ENCODE results near the gene SLC44A5.
"Not testable (repeated sequence)": the region's sequence is repeated elsewhere in the genome, so short reads cannot be mapped to it uniquely, and the experiment has no call there.

The SLC44A5 gene

DNA sequence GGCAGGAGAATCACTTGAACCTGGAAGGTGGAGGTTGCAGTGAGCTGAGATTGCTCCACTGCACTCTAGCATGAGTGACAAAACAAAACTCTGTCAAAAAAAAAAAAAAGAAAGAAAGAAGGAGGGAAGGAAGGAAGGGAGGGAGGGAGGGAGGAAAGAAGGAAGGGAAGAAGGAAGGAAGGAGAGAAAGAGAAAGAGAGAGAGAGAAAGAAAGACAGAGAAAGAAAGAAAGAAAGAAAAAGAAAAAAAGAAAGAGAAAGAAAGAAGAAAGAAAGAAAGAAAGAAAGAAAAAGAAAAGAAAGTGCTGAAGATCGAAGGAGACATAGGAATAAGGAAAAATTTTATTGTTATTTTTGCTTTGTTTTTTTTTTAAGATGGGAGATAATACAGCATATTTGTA lies 166.7 kb downstream of the SLC44A5 start:
- DNase-seq: no peak

GRCh38 chr1:75440274-75440673 lies 170.6 kb downstream of the SLC44A5 start:
- no peak for DNase-seq

- DNase-seq: no peak
Measured at GRCh38 chr1:75438355-75438754, 172.6 kb downstream of the SLC44A5 start.

DNA sequence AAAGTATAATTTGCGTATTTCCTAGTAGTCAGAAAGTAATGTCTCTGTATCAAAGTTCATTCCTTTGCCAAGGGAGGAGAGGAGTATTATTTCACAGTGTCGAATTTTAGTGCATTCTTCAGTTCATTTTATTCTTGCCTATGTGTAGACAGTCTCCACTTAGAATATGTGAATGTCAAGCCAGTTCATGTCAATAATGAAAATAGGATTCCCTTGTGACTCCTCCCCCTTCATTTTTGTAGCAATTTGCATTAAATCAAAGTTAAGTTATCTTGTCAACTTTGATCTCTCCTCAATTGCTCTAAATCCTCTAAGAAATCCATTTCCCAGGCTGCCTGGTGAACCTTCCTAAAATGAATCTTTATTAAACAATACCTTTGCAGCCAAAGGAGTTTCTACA lies 179.1 kb downstream of the SLC44A5 start:
- DNase-seq: no peak

DNA sequence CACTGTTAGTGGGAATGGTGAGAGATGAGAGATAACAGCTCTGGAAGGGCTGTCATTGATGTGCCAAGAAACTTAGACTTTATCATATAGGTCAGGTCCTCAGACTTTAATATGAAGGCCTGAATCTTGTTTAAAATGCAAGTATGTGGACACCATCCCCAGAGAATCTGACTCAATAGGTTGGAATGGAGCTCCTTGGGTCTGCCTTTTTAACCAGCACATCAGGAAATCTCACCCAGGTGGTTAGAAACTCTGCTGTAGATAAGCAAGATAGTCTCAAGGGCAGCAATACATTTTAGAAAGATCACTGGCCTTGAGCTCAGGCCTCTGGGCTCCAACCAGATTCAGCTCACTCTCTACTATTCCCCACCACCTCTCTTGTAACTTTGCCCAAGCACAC lies 180.4 kb downstream of the SLC44A5 start:
- no peak for DNase-seq

GRCh38 chr1:75426688-75427087 lies 184.2 kb downstream of the SLC44A5 start:
- DNase-seq: no peak

DNA sequence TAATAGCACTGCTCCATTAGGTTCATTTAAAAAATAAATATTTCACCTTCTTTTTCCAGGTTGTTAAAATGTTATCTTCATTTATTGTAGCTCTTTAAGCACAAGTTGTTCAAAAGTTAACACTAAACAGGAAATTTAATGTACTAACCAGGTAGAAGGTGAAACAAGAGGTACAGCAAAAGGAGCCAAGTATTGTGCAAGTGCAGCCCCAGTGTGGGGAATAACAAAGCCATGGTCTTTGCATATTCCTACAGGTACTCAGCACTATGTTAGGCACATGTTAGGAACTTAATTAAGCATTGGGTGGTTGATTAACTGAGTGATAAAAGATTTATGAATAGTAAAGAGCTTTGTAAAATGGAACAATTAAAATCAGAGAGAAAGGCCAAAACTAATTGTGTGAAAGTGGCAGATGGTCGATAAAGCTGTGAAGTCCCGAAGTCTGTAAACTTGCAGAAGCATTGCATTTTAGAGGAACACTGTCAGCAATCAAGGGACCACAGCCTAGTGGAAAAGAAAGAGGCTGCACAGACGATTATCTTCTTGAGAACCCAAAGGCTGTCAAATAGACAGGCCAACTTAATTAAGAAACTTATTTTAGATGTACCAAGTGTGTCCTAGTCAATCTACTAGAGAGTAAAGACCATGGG lies 185.8 kb downstream of the SLC44A5 start:
- no peak for DNase-seq

GRCh38 chr1:75423616-75424015 lies 187.3 kb downstream of the SLC44A5 start:
- DNase-seq: no peak

DNA sequence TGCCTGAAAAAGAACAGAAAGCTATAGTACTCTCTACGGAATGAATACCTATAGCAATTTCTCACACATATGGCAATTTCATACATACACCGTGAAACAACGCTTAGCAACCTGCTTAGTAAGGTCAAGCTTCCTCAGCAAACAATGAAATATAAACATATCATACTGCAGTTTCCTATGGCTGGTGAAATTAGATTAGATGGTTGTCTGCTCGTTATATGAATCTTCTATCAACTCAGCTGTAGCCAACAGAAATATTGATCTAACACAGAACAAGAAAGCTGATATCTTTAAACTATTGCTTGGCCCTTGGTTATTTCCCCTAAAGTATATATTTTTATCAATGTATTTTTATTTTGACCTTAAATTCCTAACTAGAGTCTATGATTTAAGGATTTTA lies 187.8 kb downstream of the SLC44A5 start:
- no peak for DNase-seq

- no peak for DNase-seq
Measured at GRCh38 chr1:75421371-75421770, 189.5 kb downstream of the SLC44A5 start.

GRCh38 chr1:75415187-75415586 lies 195.7 kb downstream of the SLC44A5 start:
- DNase-seq: no peak

DNA sequence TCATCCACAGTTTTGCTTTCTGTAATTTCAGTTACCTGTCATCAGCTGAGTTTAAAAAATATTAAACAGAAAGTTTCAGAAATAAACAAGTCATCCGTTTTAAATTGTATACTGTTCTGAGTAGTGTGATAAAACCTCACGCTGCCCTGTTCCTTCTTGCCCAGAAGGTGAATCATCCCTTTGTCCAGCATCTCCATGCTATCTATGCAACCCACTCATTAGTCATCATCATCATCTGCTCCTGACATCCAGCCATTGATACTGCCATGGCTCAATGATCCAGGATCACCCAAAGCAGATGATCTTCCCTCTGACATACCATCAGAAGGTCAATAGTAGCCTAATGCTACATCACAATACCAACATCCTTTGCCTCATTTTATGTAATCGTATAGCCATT lies 198.3 kb downstream of the SLC44A5 start:
- no peak for DNase-seq

DNA sequence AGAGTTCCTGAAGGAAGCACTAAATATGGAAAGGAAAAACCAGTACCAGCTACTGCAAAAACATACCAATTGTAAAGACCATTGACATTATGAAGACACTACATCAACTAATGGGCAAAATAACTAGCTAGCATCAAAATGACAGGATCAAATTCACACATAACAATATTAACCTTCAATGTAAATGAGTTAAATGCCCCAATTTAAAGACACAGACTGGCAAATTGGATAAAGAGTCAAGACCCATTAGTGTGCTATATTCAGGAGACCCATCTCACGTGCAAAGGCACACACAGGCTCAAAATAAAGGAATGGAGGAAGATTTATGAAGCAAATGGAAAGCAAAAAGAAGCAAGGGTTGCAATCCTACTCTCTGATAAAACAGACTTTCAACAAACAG lies 206.2 kb downstream of the SLC44A5 start:
- DNase-seq: not testable (repeated sequence)

- not testable (repeated sequence) for DNase-seq
Measured at GRCh38 chr1:75403147-75403646, 207.7 kb downstream of the SLC44A5 start.

GRCh38 chr1:75400716-75401115 lies 210.2 kb downstream of the SLC44A5 start:
- DNase-seq: no peak

DNA sequence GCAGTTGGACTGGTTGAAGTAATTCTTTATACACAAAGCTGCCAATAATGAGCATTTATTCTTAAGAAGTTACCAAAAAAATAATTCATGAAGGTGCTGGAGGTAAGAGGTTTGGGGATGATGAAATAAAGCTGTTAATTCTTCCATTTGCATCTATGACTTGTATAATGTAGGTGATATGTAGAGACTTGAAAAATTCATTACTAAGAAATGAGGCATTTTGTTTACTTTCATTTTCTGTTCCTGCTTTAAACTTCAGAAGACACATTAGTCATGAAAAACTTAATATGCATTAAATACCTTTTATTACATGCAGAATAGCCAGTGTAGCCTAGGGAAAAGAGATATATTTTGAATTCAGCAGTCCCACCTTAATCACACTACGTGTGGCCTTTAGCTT lies 214.2 kb downstream of the SLC44A5 start:
- DNase-seq: no peak

DNA sequence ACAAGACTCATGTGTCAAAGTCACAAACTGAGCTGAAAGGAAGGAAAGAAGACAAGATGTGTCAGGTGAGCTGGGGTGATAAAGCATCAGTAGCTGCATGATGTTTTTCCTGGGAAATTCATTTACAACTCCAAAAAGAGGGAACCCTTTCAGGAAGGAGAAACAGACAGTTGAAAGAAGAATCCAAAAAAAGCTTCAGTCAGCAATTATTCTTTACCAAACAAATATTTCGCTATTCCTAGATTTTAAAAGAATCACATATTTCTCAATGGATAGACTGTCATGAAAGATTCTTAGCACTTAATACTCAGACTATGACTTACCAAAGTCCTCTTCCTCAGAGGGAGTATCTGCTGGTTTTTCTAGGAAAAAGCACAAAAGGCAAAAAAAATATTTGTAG lies 214.7 kb downstream of the SLC44A5 start:
- DNase-seq: no peak

DNA sequence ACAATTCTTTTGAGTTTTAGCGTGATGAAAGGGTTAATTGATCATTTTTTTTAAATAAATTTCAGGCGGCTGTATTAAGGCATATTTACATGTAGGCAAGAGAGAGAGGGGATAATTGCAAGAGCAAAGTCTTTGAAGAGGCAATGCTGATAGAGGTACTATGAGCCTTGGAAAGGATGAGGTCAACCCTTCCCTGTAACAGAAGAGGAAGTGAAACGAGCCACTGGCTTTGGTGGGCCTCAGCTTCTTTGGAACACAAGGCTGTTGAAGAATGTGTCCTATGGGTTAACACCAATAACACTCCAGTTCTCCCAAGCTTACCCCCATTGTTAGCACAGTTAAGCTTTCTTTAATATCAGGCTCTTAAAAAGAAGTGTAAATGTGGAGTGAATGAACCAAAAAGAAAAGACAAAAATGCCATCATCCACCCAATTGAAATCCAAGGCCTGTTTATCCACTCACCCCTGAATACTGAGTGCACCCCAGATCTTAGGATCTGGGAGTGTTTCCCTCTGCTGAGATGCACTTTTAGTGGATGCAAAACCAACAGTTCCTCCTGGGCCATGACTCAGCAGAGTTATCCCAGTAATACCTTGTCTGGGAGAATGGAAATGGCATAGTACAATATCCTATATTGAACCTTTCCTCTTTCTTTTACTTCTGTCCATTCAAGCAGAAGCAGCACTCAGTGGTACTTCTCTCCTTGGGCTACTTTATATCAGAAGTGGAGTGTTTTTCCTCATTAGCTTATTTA lies 216.4 kb downstream of the SLC44A5 start:
- no peak for DNase-seq

GRCh38 chr1:75392278-75392677 lies 218.6 kb downstream of the SLC44A5 start:
- no peak for DNase-seq

- DNase-seq: not testable (repeated sequence)
Measured at GRCh38 chr1:75375476-75376447, 235.2 kb downstream of the SLC44A5 start.

GRCh38 chr1:75373542-75374159 lies 237.3 kb downstream of the SLC44A5 start:
- DNase-seq: no peak

DNA sequence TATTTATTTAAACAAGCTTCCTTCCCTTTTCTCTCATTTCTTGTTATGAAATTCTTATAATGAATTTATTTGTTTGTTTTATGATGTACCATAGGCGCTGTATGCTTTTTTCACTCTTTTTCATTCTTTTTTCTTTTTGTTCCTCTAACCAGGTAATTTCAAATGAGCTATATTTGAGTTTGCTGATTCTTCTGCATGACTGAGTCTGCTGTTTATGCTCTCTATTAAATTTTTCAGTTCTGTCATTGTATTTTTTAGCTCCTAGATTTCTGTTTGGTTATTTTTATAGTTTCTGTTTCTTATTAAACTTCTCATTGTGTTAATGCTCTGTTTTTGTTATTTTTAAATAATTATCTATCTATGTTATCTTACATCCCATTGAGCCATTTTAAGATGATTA lies 244.3 kb downstream of the SLC44A5 start:
- no peak for DNase-seq

DNA sequence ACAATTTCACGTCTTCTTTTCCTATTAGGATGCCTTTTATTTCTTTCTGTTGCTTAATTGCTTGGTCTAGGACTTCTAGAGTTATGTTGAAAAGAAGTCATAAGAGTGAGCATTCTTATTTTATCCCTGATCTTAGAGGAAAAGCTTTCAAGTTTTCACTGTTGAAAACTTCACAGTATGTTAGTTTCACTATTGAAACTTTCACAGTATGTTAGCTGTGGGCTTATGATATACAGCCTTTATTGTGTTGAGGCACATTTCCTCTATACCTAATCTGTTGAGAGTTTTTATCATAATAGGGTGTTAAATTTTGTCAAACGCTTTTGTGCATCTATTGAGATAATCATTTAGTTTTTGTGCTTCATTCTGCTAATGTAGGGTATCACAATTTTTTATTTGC lies 249.7 kb downstream of the SLC44A5 start:
- DNase-seq: no peak
